GM19043 (cell line): ENCODE results near the gene SAP25.
"Not testable (repeated sequence)": the region's sequence is repeated elsewhere in the genome, so short reads cannot be mapped to it uniquely, and the experiment has no call there.

Experiments used
- ATAC-seq: cut with Tn5 transposase; IDR thresholded peaks from one replicate; pipeline ENCODE4 v1.9.1; 2021; ENCODE audit warnings: low read depth; ENCODE audit not compliant: unreplicated experiment

The SAP25 gene

DNA sequence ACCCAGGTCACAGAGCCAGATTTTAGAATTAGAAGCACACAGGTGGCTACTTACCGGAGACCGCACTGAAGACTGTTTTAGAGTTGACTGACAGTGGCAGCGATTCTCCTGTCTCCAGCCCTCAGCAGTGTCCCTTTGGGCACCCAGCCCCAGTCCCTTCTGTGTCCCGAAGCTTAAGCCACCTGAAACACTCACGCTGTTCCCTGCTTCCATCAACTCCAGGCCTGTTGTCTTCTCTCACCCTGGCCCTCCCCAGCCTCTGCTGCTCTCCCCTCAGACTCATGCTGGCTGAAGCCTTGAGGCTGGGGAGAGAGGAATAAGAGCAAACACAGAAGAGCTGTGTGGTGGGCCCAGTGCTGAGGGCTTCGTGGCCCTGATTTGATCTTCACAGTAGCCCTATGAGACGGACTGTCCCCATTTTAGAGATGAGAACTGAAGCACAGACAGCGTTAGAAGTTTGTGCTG lies 10.6 kb downstream of the SAP25 start:
- ATAC-seq, result no peak

- no peak for ATAC-seq
These were observed 11.3 kb downstream of the SAP25 start for GRCh38 chr7:100562195-100563099.

- no peak for ATAC-seq
These were observed 12.1 kb downstream of the SAP25 start for GRCh38 chr7:100561491-100562194.

GRCh38 chr7:100559127-100559526 lies 14.6 kb downstream of the SAP25 start:
- ATAC-seq, result no peak

- no peak for ATAC-seq
These were observed 17.2 kb downstream of the SAP25 start for GRCh38 chr7:100556541-100556940.

DNA sequence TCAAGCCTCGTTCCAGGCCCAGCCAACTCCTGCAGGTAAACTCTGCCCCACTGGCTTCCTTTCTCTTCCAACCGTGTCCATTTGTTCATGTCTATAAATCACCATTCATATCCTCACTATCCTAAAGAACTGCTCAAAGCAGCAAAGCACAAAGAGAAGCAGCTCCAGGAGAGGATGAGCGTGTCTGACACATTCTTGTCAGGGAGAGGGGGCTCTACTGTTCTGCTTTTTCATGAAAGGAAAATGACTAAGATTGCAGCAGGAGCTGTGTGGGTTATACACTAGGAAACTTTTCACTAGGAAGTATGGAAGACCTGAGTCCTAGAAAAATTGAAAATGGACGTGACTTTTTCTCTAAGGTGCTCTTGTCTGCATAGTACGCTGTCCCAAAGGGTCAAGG lies 18.0 kb downstream of the SAP25 start:
- ATAC-seq, result no peak

DNA sequence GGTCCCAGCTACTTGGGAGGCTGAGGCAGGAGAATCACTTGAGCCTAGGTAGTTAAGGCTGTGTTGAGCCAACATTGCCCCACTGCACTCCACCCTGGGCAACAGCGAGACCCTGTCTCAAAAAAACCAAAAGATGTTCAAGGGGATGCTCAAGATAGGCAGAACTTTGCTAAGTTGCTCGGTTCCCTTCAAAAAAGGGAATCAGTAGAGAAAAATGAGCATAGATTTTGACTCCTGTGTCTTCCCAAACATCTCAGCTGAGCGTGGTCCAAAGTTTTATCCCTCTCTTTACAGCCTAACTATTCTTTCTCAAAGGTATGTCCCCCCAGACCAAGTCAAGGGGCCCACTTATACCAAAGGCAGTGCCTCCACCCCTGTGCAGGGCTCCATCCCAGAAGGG lies 20.7 kb downstream of the SAP25 start:
- no peak for ATAC-seq

DNA sequence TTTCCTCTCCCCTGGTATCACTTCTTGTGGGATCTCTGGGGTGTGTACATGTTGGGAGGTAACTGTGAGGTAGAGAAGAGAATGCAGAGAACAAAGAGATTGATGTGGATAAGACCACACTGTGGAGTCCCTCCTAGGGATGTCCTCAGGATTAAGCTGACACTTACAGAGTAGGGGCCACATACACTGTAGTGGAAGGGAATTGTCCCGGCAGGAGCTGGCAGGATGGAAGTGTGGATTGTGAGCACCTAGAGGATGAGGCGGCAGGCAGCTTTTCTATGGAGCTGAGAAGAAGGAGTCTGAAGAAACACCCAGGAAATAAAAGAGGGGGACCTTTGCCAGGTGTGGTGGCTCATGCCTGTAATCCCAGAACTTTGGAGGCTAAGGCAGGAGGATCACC lies 21.2 kb downstream of the SAP25 start:
- ATAC-seq, result no peak

GRCh38 chr7:100548446-100548845 lies 25.3 kb downstream of the SAP25 start:
- not testable (repeated sequence) for ATAC-seq

- no peak for ATAC-seq
These were observed 25.8 kb downstream of the SAP25 start for GRCh38 chr7:100547872-100548271.

GRCh38 chr7:100546926-100547800 lies 26.5 kb downstream of the SAP25 start:
- ATAC-seq, result no peak

DNA sequence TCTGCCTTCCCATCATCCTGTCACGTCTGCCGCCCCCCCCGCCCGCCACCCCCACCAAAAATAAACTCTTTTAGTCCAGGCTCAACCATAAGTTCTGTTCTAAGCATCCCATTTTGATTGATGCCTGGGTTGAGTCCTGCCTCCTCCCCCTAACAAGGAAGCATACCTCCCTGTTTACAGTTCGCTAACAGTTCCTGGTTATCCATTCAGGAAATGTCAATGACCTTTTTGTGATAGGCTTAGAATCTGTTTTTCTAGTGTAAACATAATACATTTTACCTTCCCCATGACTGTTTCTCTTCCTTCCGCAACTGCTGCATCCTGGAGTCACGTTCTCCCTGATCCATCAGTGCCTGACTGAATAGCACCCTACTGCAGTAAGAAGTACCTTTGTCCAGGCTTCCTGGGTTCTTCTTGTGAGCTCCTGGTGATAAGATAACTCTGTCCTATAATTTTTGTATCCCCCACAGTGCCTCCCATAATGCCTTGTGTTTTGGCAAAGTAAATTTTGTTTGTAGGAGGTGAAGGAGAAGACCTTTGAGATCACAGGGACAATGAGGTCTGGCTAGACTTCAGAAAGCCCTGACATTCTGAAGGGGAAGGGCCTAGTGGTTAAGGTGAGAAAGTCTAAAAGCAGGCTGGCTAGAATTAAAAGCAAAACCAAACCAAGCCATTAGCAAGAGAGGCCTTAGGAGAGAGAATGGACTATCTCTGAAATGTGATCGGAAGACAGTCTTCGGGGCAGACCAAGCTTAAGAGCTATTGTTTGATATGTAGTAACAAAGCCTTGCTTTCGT lies 27.4 kb downstream of the SAP25 start:
- peak; percentile 51 for ATAC-seq

DNA sequence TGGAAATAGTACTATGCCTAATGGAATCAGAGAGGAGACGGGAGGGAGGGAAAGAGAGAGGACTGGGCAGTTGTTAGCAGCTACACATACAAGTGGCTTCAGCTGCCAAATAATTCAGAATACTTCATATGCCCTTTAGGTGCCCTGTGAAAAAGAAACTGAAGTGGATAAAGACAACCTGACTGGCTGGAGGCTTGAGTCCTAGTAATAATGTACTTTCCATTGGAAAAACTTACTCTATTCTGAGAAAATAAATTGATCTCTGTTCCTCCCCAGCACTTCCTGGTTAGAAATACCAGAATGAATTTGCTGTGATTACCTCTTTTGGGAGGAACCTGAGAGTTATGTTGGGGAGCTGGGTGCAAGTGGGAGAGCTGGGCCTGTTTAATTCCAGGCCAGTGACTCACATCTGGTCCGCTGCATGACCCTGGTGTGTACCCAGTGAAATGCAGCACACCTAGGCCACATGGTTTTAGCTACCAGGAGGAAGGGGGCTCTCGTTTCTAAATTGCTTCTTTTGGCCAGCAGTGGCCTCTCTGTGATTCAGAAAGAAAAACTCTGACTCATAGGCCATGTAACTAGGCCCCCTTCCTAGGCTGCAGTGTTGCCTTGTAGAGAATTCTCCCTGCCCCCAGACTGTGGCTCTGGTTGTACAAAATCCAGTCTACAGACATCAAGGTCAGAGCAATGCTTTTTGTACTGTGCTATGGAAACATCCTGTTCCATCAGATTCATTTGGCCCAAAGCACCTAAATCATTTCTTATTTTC lies 28.2 kb downstream of the SAP25 start:
- ATAC-seq, result peak; percentile 49

GRCh38 chr7:100544967-100545359 lies 28.7 kb downstream of the SAP25 start:
- no peak for ATAC-seq

- ATAC-seq, result no peak
These were observed 29.3 kb downstream of the SAP25 start for GRCh38 chr7:100544386-100544785.

DNA sequence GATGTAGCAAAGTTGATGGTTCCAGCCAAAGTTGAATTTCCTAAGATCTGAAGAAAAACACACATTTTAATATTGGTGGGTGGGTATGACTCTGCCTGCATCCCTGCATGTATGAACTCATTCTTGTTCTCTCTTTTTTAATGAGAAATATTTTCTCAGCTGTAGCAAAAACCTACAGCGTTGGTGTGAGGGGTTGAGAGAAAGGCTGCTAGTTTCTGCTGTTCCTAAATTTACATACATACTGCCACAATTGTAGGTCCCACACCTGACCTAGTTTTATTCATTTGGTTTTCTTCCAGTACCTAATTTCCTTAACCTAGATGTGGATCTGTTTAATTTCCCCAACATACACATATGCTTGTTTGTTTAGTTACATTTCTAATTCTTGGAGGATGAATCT lies 30.1 kb downstream of the SAP25 start:
- ATAC-seq, result no peak

- ATAC-seq, result not testable (repeated sequence)
These were observed 32.4 kb downstream of the SAP25 start for GRCh38 chr7:100541309-100541708.

GRCh38 chr7:100540073-100540723 lies 33.5 kb downstream of the SAP25 start:
- ATAC-seq, result no peak
